Mucosa of descending colon (tissue), 3 donors: Measurements from ENCODE around the gene C1orf146. TPM values are rescaled to one million over a fixed set of nuclear protein-coding genes. Genes with fewer than 3 reads are reported as not detected.

Source experiments
- ATAC-seq: fragments of 200-7000 bp; cut with Tn5 transposase; one replicate; pipeline ENCODE4 v1.9.1; 2020; ENCODE audit warnings: mild to moderate bottlenecking, moderate library complexity
- DNase-seq, 3 donors: peaks; one replicate each; pipeline ENCODE4 v3.0.0-alpha.2; 2020
- H3K36me3 ChIP-seq: fragments of 200-600 bp; one replicate; pipeline ENCODE4 v1.8.0; 2021; ENCODE audit warnings: low read depth, mild to moderate bottlenecking
- H3K4me1 ChIP-seq: fragments of 200-600 bp; one replicate; pipeline ENCODE4 v1.8.0; 2021; ENCODE audit warnings: low read depth, mild to moderate bottlenecking
- H3K4me3 ChIP-seq: fragments of 200-600 bp; one replicate; pipeline ENCODE4 v1.8.0; 2021; ENCODE audit warnings: mild to moderate bottlenecking
- H3K9me3 ChIP-seq: fragments of 200-600 bp; one replicate; pipeline ENCODE4 v1.8.0; 2021; ENCODE audit warnings: mild to moderate bottlenecking
- CTCF ChIP-seq: fragments of 200-600 bp; IDR thresholded peaks from one replicate; pipeline ENCODE4 v1.8.0; 2022; ENCODE audit warnings: antibody characterized with exemption, mild to moderate bottlenecking
- intact Hi-C, 2 donors: fragments of 100-400 bp; cut with DNase I in 1 of 2; cut with micrococcal nuclease in 1 of 2; formaldehyde crosslinking; loops; one replicate each; pipeline versions ENCODE4 v1.11.0 to v1.11.1; 2022; cut with DNase I, micrococcal nuclease
- total RNA-seq, 3 donors: library from RNA; stranded (reverse); fragmentation: NEBNext Ultra II Directional in 2 of 3; extraction: Animal tissue kit (Norgen Biotek cat#: 25700) in 2 of 3; gene quantifications; one replicate each; pipeline versions ENCODE4 v1.2.1 to v1.2.4, GENCODE V29; 2021 to 2023
- donor health status: DM: no; HTN: no; CAD: no; lungs with moderate emphysema.
- donor health status: DM: no; HTN: no; CAD: no.
- donor health status: DM: no; HTN: yes; CAD: no.

Gene C1orf146
- total RNA-seq, 3 donors from 2014 or later, result not detected

GRCh38 chr1:92203105-92203504, 14.6 kb upstream of the C1orf146 start:
- Histone ChIP-seq H3K4me1 (no peaks in the 10 kb centered on the region), H3K9me3 (no peaks in the 10 kb centered on the region), H3K4me3 (no peak overlapping the region), H3K36me3 (no peaks in the 10 kb centered on the region)
- no peak for TF ChIP-seq CTCF
- intact Hi-C loops, result no loop called here
- no peak for DNase-seq
- no peak for ATAC-seq

DNA sequence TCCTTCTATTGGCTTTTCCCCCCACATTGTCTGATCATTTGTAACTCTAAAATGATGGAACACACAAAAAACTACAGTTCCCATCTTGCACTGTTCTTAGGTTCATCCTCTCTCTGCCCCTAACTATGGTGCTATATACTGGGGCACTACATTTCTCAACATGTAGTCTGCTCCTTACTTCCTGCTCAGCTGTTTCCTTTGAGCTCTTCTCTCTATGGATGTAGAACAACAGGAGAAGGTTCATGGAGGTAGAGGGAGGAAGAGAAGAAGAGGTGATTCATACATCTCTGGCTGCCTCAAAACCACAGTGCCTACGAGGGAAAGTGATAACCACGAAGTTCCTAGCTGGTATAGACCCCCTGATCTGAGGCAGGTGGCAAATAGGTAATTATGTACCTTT, 7.0 kb upstream of the C1orf146 start:
- ATAC-seq, result no peak
- Histone ChIP-seq H3K9me3 (no peaks in the 10 kb centered on the region), H3K36me3 (no peaks in the 10 kb centered on the region), H3K4me1 (no peaks in the 10 kb centered on the region), H3K4me3 (no peak overlapping the region)
- no peak for DNase-seq
- no peak for TF ChIP-seq CTCF
- intact Hi-C loops, result no loop called here

GRCh38 chr1:92211166-92211565, 6.5 kb upstream of the C1orf146 start:
- Histone ChIP-seq H3K4me1 (no peaks in the 10 kb centered on the region), H3K4me3 (no peak overlapping the region), H3K36me3 (no peaks in the 10 kb centered on the region), H3K9me3 (no peaks in the 10 kb centered on the region)
- DNase-seq (no peak), ATAC-seq (no peak)
- intact Hi-C loops, result no loop called here
- no peak for TF ChIP-seq CTCF

- intact Hi-C loops, result no loop called here
- Histone ChIP-seq H3K4me3 (no peak overlapping the region), H3K36me3 (no peaks in the 10 kb centered on the region), H3K9me3 (no peaks in the 10 kb centered on the region), H3K4me1 (no peaks in the 10 kb centered on the region)
- DNase-seq, result no peak
- no peak for ATAC-seq
- no peak for TF ChIP-seq CTCF
Observed at GRCh38 chr1:92218559-92218958, 844 bp downstream of the C1orf146 start.

DNA sequence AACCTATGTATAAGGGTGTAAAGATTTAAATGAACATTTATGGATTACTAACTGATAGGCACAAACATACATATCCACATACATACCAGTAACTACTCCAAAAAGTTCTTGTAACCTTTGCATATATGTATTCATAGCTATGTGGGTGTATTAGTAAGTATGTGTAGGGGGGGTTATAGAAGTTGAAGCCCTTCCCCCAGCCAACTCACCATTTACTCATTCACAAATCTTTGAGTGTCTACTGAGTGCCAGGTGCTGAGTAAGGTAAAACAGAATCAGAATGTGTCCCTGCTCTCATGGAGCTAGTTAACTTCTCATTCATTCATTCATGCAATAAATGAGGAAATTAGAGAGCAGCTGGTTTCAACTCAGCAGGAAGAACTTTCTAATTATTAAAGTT, 1.3 kb downstream of the C1orf146 start:
- Histone ChIP-seq H3K9me3 (no peaks in the 10 kb centered on the region), H3K4me1 (no peaks in the 10 kb centered on the region), H3K36me3 (no peaks in the 10 kb centered on the region), H3K4me3 (no peak overlapping the region)
- intact Hi-C loops, result no loop called here
- no peak for DNase-seq
- ATAC-seq, result no peak
- no peak for TF ChIP-seq CTCF

DNA sequence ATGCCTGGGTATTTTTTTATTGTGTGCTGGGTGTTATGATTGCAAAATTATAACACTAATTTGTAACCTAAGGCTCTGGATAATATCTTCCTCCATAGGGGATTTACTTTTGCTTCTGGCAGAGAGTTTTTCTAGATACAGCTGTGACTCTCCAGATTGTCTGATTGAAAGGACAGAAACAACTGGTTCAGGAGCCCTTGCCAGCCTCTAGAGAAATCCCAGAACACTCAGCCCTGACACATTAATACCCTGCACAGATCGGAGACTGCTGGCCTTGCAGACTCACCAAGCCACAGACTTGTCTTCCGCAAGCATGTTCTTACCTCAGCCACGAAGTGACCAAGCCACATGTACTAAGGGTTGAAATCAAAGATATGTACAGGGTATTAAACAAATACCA, 10.7 kb downstream of the C1orf146 start:
- H3K36me3 ChIP-seq, result no peaks in the 10 kb centered on the region
- ATAC-seq (no peak), DNase-seq (no peak)
- no peaks in the 10 kb centered on the region for H3K4me1 ChIP-seq
- intact Hi-C loops, result no loop called here
- no peak overlapping the region for H3K4me3 ChIP-seq
- no peaks in the 10 kb centered on the region for H3K9me3 ChIP-seq
- no peak for TF ChIP-seq CTCF
